BLaER1 treated with 17β-estradiol and CSF1 and Interleukin-3, amounts not matched to agents 10 nM and 100 nM (cell line): ENCODE measurements around the gene SIL1.
"Not testable (repeated sequence)": the region's sequence is repeated elsewhere in the genome, so short reads cannot be mapped to it uniquely, and the experiment has no call there.

Experiments used
- H3K27ac ChIP-seq, 11 experiments: shearing (Covaris generic); formaldehyde crosslinking; 2 replicates each; pipeline ENCODE4 v1.8.1; 2022
- H3K27me3 ChIP-seq, 11 experiments: shearing (Covaris generic); formaldehyde crosslinking; 2 replicates each; pipeline ENCODE4 v1.8.1; 2022
- H3K36me3 ChIP-seq, 11 experiments: shearing (Covaris generic); formaldehyde crosslinking; 2 replicates each; pipeline ENCODE4 v1.8.1; 2022
- H3K4me1 ChIP-seq, 10 experiments: shearing (Covaris generic); formaldehyde crosslinking; 2 replicates each; pipeline ENCODE4 v1.8.1; 2022
- H3K4me2 ChIP-seq, 11 experiments: shearing (Covaris generic); formaldehyde crosslinking; 2 replicates each; pipeline ENCODE4 v1.8.1; 2022
- H3K4me3 ChIP-seq, 10 experiments: shearing (Covaris generic); formaldehyde crosslinking; 2 replicates each; pipeline ENCODE4 v1.8.1; 2022
- H3K9ac ChIP-seq, 11 experiments: shearing (Covaris generic); formaldehyde crosslinking; 2 replicates each; pipeline ENCODE4 v1.8.1; 2022
- H3K9me3 ChIP-seq, 11 experiments: shearing (Covaris generic); formaldehyde crosslinking; replicated peaks in 1 of 11; 2 replicates each; pipeline ENCODE4 v1.8.1; 2022
- H4K20me1 ChIP-seq, 11 experiments: shearing (Covaris generic); formaldehyde crosslinking; 2 replicates each; pipeline ENCODE4 v1.8.1; 2022
- Cebpa-rat ChIP-seq, 11 experiments: shearing (Covaris generic); IDR thresholded peaks; 2 replicates each; pipeline ENCODE4 v1.8.1; 2022

The SIL1 gene

DNA sequence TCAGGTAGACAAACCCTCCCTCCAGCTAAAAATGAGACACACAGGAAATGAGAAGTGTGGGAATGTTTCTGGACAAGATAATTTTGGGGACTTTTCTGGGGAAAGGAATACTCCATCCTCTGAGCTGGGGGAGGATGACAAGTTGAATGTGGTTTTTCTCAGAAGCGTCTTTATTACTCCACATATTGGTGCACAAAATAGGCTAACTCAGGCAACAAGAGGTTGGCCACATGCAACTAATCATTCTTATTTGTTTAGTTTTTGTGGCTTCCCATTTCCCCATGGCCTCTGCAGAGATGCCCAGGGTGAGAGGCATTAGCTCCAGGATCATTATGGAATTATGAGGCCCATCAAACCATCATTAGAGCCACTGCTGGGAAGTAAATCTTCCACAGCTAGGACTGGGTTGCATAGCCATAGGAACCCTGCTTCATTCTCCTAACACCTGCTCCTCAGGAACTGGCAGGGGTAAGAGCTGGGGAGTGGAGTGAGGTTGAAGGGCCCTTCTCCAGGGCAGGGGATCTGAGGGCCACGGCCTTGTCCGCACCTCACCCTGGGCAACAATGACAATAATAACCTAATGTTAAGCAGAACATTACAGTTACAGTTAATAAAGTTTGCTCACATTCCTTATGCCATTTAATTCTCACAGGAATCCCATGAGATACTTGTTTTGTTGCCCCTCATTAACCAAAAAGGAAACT, 9.3 kb upstream of the SIL1 start:
- H3K27ac ChIP-seq, result no peak overlapping the region
- H3K4me1 ChIP-seq, result 0 out of 20 replicates have a peak, but pooled peaks cover 0 to 5% (median 0%) of the 10 kb centered on the region in 10 experiments
- no peak overlapping the region for H3K4me2 ChIP-seq
- H3K9me3 ChIP-seq, result no peaks in the 10 kb centered on the region
- TF ChIP-seq Cebpa-rat (IDR thresholded peaks at IDR 0.05), result no peak
- no peaks in the 10 kb centered on the region for H4K20me1 ChIP-seq
- no peak overlapping the region for H3K9ac ChIP-seq
- no peaks in the 10 kb centered on the region for H3K36me3 ChIP-seq
- H3K4me3 ChIP-seq, result no peak overlapping the region
- no peaks in the 10 kb centered on the region for H3K27me3 ChIP-seq

- no peaks in the 10 kb centered on the region for H3K27me3 ChIP-seq
- no peaks in the 10 kb centered on the region for H4K20me1 ChIP-seq
- H3K27ac ChIP-seq, result no peak overlapping the region
- H3K9ac ChIP-seq, result no peak overlapping the region
- H3K9me3 ChIP-seq, result no peaks in the 10 kb centered on the region
- 0 out of 22 replicates have a peak overlapping the region, but pooled peaks of 1 of the 11 experiments have one; percentile 12 for H3K4me2 ChIP-seq
- TF ChIP-seq Cebpa-rat (IDR thresholded peaks at IDR 0.05), result no peak
- no peaks in the 10 kb centered on the region for H3K36me3 ChIP-seq
- H3K4me3 ChIP-seq, result no peak overlapping the region
- 0 out of 20 replicates have a peak, but pooled peaks cover 0 to 5% (median 0%) of the 10 kb centered on the region in 10 experiments for H3K4me1 ChIP-seq
These were observed 7.4 kb upstream of the SIL1 start for GRCh38 chr5:139205586-139205985.

GRCh38 chr5:139205124-139205523, 7.0 kb upstream of the SIL1 start:
- TF ChIP-seq Cebpa-rat (IDR thresholded peaks at IDR 0.05), result no peak
- no peaks in the 10 kb centered on the region for H4K20me1 ChIP-seq

GRCh38 chr5:139204196-139204595, 6.0 kb upstream of the SIL1 start:
- TF ChIP-seq Cebpa-rat (IDR thresholded peaks at IDR 0.05), result no peak
- Histone ChIP-seq H3K36me3 (no peaks in the 10 kb centered on the region), H3K27ac (no peak overlapping the region), H3K27me3 (no peaks in the 10 kb centered on the region), H3K4me3 (no peak overlapping the region), H3K9ac (no peak overlapping the region), H3K9me3 (no peaks in the 10 kb centered on the region), H3K4me2 (no peak overlapping the region), H4K20me1 (no peaks in the 10 kb centered on the region), H3K4me1 (peaks cover 0 to 12% (median 6%) of the 10 kb centered on the region in 10 experiments; a peak in 12 of 20 replicates)

More at GRCh38 chr5:139205124-139205523, 7.0 kb upstream of the SIL1 start:
- no peaks in the 10 kb centered on the region for H3K9me3 ChIP-seq
- no peaks in the 10 kb centered on the region for H3K27me3 ChIP-seq
- no peak overlapping the region for H3K4me3 ChIP-seq
- no peaks in the 10 kb centered on the region for H3K36me3 ChIP-seq
- no peak overlapping the region for H3K27ac ChIP-seq
- 0 out of 22 replicates have a peak overlapping the region, but pooled peaks of 2 of the 11 experiments have one; percentile 12 to 18 for H3K4me2 ChIP-seq
- H3K4me1 ChIP-seq, result 0 out of 20 replicates have a peak, but pooled peaks cover 0 to 5% (median 0%) of the 10 kb centered on the region in 10 experiments
- H3K9ac ChIP-seq, result no peak overlapping the region

GRCh38 chr5:139199321-139199720, 1.2 kb upstream of the SIL1 start:
- Histone ChIP-seq H3K9ac (no peak overlapping the region), H3K4me2 (peak overlapping the region in 6 of 11 experiments; percentile 30 to 96 (median 79); a peak in 11 of 22 replicates), H4K20me1 (no peaks in the 10 kb centered on the region), H3K27ac (peak overlapping the region in 1 of 11 experiments; percentile 10; a peak in 1 of 22 replicates), H3K27me3 (no peaks in the 10 kb centered on the region), H3K4me1 (peaks cover 18 to 34% (median 27%) of the 10 kb centered on the region in 10 experiments), H3K9me3 (no peaks in the 10 kb centered on the region), H3K36me3 (peaks cover 0 to 17% (median 3%) of the 10 kb centered on the region in 11 experiments; a peak in 5 of 22 replicates), H3K4me3 (no peak overlapping the region)
- TF ChIP-seq Cebpa-rat (IDR thresholded peaks at IDR 0.05), result no peak

DNA sequence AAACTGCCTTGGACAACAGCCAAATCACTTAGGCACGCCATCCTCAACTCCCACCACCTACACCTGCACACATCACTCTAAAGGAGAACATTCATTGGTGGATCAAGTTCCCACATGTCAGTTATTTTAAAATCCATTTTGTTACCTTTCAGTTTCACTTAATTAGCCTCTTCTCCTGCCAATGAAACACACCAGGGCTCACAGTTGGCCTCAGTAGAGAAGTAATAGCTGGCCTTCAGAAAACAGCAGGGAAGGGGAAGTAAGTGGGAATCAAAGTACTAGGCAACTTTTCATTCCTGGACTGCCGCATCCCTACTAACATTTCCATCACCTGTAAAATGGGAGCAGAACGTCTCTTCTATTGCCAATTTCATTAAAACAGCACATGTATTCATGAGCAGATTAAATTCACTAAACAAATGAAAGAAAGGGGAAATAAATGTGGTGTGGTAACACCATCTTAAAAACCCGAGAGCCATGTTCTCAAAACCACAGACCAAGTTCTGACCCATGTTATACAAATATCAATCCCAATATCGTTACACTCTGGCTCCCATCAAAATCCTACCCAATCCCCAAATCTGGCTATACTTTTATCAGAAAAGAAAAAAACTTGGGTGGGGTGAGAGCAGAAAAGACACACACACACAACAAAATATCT, 1.7 kb downstream of the SIL1 start:
- Histone ChIP-seq H3K27ac (peak overlapping the region in 2 of 11 experiments; percentile 5 to 91; a peak in 3 of 22 replicates), H3K9ac (0 out of 22 replicates have a peak overlapping the region, but pooled peaks of 1 of the 11 experiments have one; percentile 96), H3K27me3 (no peaks in the 10 kb centered on the region), H3K4me3 (peak overlapping the region in 3 of 10 experiments; percentile 74 to 79 (median 74); a peak in 2 of 20 replicates), H3K4me1 (peaks cover 18 to 56% (median 27%) of the 10 kb centered on the region in 10 experiments), H3K9me3 (no peaks in the 10 kb centered on the region), H4K20me1 (no peaks in the 10 kb centered on the region), H3K4me2 (peak overlapping the region; percentile 91 to 98 (median 94)), H3K36me3 (peaks cover 0 to 30% (median 7%) of the 10 kb centered on the region in 11 experiments; a peak in 6 of 22 replicates)
- TF ChIP-seq Cebpa-rat (IDR thresholded peaks at IDR 0.05), result no peak

DNA sequence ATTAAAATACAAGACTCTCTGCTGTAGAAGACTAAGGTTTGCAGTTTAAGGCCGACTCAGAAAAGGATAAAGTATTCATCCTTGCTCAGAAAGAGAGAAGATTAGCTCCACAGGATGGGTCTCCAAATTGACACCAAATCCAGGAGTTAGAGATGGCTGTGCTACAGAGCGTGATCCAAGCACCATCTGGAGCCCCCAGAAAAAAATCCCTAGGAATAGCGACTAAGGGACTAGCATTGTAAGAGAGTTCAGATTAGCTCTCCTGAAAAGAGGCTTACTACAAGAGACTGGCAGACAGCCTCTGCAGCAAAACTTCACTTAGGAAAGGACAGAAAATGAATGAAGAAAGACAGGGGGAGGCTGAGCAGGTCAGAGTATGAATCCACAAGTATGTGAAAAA, 3.7 kb downstream of the SIL1 start:
- Histone ChIP-seq H3K4me2 (no peak overlapping the region), H4K20me1 (no peaks in the 10 kb centered on the region)
- no peak for TF ChIP-seq Cebpa-rat (IDR thresholded peaks at IDR 0.05)

GRCh38 chr5:139193928-139194327, 4.2 kb downstream of the SIL1 start:
- H3K27ac ChIP-seq, result no peak overlapping the region
- no peaks in the 10 kb centered on the region for H3K27me3 ChIP-seq
- no peak for TF ChIP-seq Cebpa-rat (IDR thresholded peaks at IDR 0.05)
- H3K36me3 ChIP-seq, result peaks cover 0 to 37% (median 13%) of the 10 kb centered on the region in 11 experiments; a peak in 11 of 22 replicates
- H3K4me2 ChIP-seq, result no peak overlapping the region
- peaks cover 15 to 68% (median 22%) of the 10 kb centered on the region in 10 experiments for H3K4me1 ChIP-seq
- H3K9me3 ChIP-seq, result no peaks in the 10 kb centered on the region
- H3K4me3 ChIP-seq, result no peak overlapping the region
- no peak overlapping the region for H3K9ac ChIP-seq
- H4K20me1 ChIP-seq, result no peaks in the 10 kb centered on the region

More for the DNA sequence above, 3.7 kb downstream of the SIL1 start:
- Histone ChIP-seq H3K4me3 (no peak overlapping the region), H3K27ac (no peak overlapping the region), H3K36me3 (peaks cover 0 to 34% (median 9%) of the 10 kb centered on the region in 11 experiments; a peak in 8 of 22 replicates), H3K9me3 (no peaks in the 10 kb centered on the region), H3K4me1 (peaks cover 18 to 73% (median 25%) of the 10 kb centered on the region in 10 experiments), H3K9ac (no peak overlapping the region), H3K27me3 (no peaks in the 10 kb centered on the region)

DNA sequence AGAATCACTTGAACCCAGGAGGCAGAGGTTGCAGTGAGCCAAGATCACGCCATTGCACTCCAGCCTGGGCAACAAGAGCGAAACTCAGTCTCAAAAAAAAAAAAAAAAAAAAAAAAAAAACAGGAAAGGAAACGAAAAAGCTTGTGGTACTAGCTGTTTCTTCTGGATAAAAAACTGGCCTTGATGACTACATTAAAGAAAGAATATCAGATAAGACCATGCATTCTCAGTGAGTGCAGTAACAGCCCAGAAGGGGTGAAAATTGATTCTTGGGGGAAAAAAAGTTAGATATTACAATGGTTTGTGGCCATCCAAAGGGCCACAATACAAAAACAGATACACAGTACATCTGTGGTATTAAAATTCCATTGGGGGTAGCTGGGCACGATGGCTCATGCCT, 5.3 kb downstream of the SIL1 start:
- H3K9me3 ChIP-seq, H3K4me3 ChIP-seq, H3K9ac ChIP-seq, H3K27me3 ChIP-seq, H4K20me1 ChIP-seq, H3K27ac ChIP-seq, H3K4me2 ChIP-seq: not testable (repeated sequence)
- H3K36me3 ChIP-seq, result peaks cover under 1 to 48% (median 16%) of the 10 kb centered on the region in 11 experiments; a peak in 13 of 22 replicates
- peaks cover 11 to 62% (median 18%) of the 10 kb centered on the region in 10 experiments for H3K4me1 ChIP-seq

- H3K9me3 ChIP-seq, H4K20me1 ChIP-seq, H3K27me3 ChIP-seq, H3K27ac ChIP-seq, H3K4me2 ChIP-seq, H3K4me3 ChIP-seq, H3K9ac ChIP-seq: not testable (repeated sequence)
- Histone ChIP-seq H3K4me1 (peaks cover 4 to 59% (median 9%) of the 10 kb centered on the region in 10 experiments; a peak in 18 of 20 replicates), H3K36me3 (peaks cover 6 to 57% (median 20%) of the 10 kb centered on the region in 11 experiments; a peak in 14 of 22 replicates)
These were observed 6.2 kb downstream of the SIL1 start for GRCh38 chr5:139191954-139192353.
